ENCODE data around the gene KIFAP3.
A peak's percentile ranks its signal among the peaks of the same experiment; 100 is the strongest.

Gene KIFAP3

DNA sequence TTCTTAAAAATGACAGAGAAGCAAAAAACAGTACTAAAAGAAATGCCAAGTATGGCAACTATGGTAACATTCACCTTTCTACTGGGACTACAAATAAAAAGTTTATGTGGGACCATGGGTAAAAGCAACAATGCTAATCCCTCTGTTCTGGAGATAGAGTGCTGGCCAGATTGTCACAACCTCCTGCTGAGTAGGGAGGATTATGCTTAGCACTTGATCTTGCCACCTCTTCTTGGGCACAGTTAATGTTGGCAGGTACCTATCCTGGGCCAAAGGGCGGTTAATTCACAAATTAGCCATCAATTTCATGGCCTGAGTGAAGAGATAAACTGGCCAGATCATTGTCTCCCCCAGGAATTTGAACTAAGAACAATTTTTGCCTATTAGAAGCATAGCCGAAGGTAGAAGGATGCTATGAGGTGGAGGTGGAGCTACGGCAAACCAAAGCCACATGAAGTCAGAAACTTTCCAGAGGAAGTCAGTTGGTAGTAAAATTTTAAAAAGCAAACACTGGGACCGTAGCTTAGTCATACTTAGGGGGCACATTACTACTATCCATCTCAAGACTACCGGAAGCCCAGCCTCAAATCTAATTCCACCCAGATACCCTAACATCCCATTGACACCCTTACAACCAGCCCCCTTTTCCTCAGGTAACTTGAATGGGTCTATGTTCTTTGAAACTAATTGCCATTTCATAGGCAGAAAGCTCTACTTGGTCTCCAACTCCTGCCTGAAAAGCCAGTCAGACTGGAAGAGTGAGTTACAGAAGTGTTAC is 183.5 kb downstream of the KIFAP3 start:
- peak overlapping the region; percentile 95 for H3K27ac Mint-ChIP-seq
- peak overlapping the region; percentile 81 for H3K4me3 Mint-ChIP-seq
- H3K27me3 Mint-ChIP-seq (ENCODE audit: low read depth), result no peaks in the 10 kb centered on the region
- peaks cover 50% of the 10 kb centered on the region for H3K4me1 Mint-ChIP-seq (ENCODE audit: low read depth)
- peaks cover 28% of the 10 kb centered on the region for H3K36me3 Mint-ChIP-seq (ENCODE audit: low read depth)
- no peaks in the 10 kb centered on the region for H3K9me3 Mint-ChIP-seq
- peak; percentile 46 for DNase-seq (ENCODE audit: low spot score)

DNA sequence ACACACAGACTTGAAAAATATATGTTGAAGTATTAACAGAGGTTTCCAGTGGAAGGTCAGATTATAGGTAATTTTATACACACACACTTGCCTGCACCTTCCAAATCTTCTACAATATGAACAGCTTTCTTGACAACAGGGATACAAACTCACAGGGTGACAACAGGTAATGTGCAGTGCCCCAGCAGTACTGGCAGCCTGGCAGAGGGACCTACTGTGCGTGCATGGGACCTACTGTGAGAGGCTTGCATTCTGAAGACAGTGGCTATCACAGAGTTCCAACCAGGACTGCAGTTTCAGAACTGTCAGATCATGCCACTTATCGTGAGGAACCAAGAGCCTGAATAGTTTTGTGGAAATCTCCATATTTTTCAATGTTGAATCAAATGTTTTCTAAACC is 184.6 kb downstream of the KIFAP3 start:
- Mint-ChIP-seq H3K27me3 (ENCODE audit: low read depth) (no peaks in the 10 kb centered on the region), H3K4me1 (ENCODE audit: low read depth) (peaks cover 55% of the 10 kb centered on the region), H3K36me3 (ENCODE audit: low read depth) (peaks cover 36% of the 10 kb centered on the region), H3K27ac (no peak overlapping the region), H3K9me3 (no peaks in the 10 kb centered on the region), H3K4me3 (no peak overlapping the region)
- no peak for DNase-seq (ENCODE audit: low spot score)

- Mint-ChIP-seq H3K27ac (no peak overlapping the region), H3K27me3 (ENCODE audit: low read depth) (no peaks in the 10 kb centered on the region), H3K4me3 (no peak overlapping the region), H3K9me3 (no peaks in the 10 kb centered on the region), H3K4me1 (ENCODE audit: low read depth) (peaks cover 44% of the 10 kb centered on the region), H3K36me3 (ENCODE audit: low read depth) (peaks cover 45% of the 10 kb centered on the region)
- DNase-seq (ENCODE audit: low spot score), result no peak
Measured at GRCh38 chr1:169886931-169887330, 187.6 kb downstream of the KIFAP3 start.

- Mint-ChIP-seq H3K9me3 (no peaks in the 10 kb centered on the region), H3K27ac (no peak overlapping the region), H3K27me3 (ENCODE audit: low read depth) (no peaks in the 10 kb centered on the region), H3K36me3 (ENCODE audit: low read depth) (peaks cover 47% of the 10 kb centered on the region), H3K4me1 (ENCODE audit: low read depth) (peaks cover 43% of the 10 kb centered on the region), H3K4me3 (no peak overlapping the region)
- DNase-seq (ENCODE audit: low spot score), result no peak
Measured at GRCh38 chr1:169886422-169886821, 188.1 kb downstream of the KIFAP3 start.

DNA sequence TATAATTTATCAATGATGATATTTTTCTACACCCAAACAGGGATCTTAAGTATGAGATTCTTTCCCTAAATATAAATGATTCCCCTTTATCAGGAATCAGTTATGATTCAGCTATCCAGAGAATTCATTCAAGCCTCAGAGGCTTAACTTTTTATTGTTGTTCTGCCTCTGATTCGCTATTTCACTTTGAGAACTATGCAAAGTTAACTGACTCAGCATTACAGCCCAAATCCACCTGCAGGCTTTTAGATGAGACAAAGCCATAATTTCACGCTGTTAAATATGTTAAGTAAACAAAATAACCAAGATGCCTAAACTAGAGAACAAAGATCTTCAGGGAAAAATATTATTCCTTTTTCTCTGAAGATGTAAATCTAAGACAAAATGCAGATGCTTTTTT is 189.3 kb downstream of the KIFAP3 start:
- no peak overlapping the region for H3K4me3 Mint-ChIP-seq
- H3K27me3 Mint-ChIP-seq (ENCODE audit: low read depth), result no peaks in the 10 kb centered on the region
- peaks cover 33% of the 10 kb centered on the region for H3K4me1 Mint-ChIP-seq (ENCODE audit: low read depth)
- no peak for DNase-seq (ENCODE audit: low spot score)
- H3K27ac Mint-ChIP-seq, result no peak overlapping the region
- H3K9me3 Mint-ChIP-seq, result no peaks in the 10 kb centered on the region
- H3K36me3 Mint-ChIP-seq (ENCODE audit: low read depth), result peaks cover 45% of the 10 kb centered on the region

- DNase-seq (ENCODE audit: low spot score), result no peak
- peaks cover 29% of the 10 kb centered on the region for H3K4me1 Mint-ChIP-seq (ENCODE audit: low read depth)
- no peaks in the 10 kb centered on the region for H3K9me3 Mint-ChIP-seq
- H3K27ac Mint-ChIP-seq, result no peak overlapping the region
- peaks cover 42% of the 10 kb centered on the region for H3K36me3 Mint-ChIP-seq (ENCODE audit: low read depth)
- no peak overlapping the region for H3K4me3 Mint-ChIP-seq
- H3K27me3 Mint-ChIP-seq (ENCODE audit: low read depth), result no peaks in the 10 kb centered on the region
Measured at GRCh38 chr1:169884634-169885033, 189.9 kb downstream of the KIFAP3 start.

GRCh38 chr1:169882039-169882511 is 192.4 kb downstream of the KIFAP3 start:
- Mint-ChIP-seq H3K4me1 (ENCODE audit: low read depth) (peaks cover 20% of the 10 kb centered on the region), H3K9me3 (no peaks in the 10 kb centered on the region), H3K27me3 (ENCODE audit: low read depth) (no peaks in the 10 kb centered on the region), H3K27ac (no peak overlapping the region), H3K4me3 (no peak overlapping the region), H3K36me3 (ENCODE audit: low read depth) (peaks cover 41% of the 10 kb centered on the region)
- DNase-seq (ENCODE audit: low spot score), result no peak

DNA sequence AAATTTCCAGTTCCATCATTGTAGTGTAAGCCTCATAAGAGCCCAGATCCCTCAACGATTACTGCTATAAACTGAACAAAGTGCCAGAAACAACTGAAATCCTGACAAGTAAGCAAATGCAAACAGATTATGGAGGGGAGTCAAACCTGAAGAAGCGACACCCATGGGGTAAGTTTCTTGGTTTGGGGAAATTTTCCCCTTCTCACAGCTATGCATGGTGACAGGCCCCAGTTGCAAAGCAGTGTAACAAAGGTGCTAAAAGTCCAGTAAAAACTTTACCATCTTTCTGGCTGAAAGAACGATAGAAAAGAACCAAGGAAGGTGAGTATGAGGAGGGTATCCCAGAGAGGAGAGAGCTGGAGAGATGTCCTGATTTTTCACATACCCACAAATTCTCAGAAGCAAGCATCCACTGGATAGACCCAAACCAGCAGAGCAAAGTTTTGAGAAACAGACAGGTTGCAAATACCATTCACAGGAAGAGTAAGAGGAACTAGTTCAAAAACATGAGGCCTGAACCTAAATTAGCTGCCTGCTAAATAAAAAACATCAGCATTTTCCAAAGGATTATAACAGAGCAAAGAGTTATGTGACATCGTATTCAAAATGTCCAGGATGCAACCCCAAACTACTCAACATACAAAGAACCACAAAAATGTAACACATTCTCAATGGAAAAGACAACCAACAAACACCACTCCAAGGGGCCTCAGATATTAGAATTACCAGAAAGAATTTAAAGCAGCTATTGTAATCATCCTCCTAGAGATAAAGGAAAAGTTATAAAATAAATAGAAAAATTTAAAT is 195.3 kb downstream of the KIFAP3 start:
- Mint-ChIP-seq H3K4me3 (no peak overlapping the region), H3K9me3 (no peaks in the 10 kb centered on the region), H3K27ac (peak overlapping the region; percentile 46), H3K27me3 (ENCODE audit: low read depth) (no peaks in the 10 kb centered on the region), H3K4me1 (ENCODE audit: low read depth) (peaks cover 15% of the 10 kb centered on the region), H3K36me3 (ENCODE audit: low read depth) (peaks cover 40% of the 10 kb centered on the region)
- no peak for DNase-seq (ENCODE audit: low spot score)

GRCh38 chr1:169878498-169878897 is 196.0 kb downstream of the KIFAP3 start:
- Mint-ChIP-seq H3K4me1 (ENCODE audit: low read depth) (peaks cover 23% of the 10 kb centered on the region), H3K4me3 (no peak overlapping the region), H3K27ac (no peak overlapping the region), H3K36me3 (ENCODE audit: low read depth) (peaks cover 47% of the 10 kb centered on the region), H3K9me3 (no peaks in the 10 kb centered on the region), H3K27me3 (ENCODE audit: low read depth) (no peaks in the 10 kb centered on the region)
- DNase-seq (ENCODE audit: low spot score), result no peak

- no peak for DNase-seq (ENCODE audit: low spot score)
- Mint-ChIP-seq H3K4me3 (no peak overlapping the region), H3K27ac (no peak overlapping the region), H3K36me3 (ENCODE audit: low read depth) (peaks cover 49% of the 10 kb centered on the region), H3K4me1 (ENCODE audit: low read depth) (peaks cover 22% of the 10 kb centered on the region), H3K9me3 (peaks cover 4% of the 10 kb centered on the region), H3K27me3 (ENCODE audit: low read depth) (no peaks in the 10 kb centered on the region)
Measured at GRCh38 chr1:169877800-169878491, 196.5 kb downstream of the KIFAP3 start.

DNA sequence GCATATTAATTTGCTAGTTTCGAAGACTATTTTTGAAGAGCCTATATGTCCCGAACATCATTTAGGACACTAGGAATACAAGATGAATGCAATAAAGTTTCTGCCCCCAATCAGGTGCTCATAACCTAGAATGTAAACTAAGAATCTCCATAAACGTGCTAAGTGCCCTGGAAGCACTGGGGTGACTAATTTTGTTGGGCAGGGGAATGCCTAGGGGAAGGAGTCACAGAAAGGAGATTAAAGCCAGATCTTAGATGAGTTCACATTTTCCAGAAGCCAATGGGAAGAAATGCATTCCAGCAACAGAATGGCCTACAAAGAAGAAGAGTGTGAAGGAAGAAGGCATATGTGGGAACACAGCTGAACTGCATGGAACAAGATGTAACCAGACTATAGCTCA is 200.3 kb downstream of the KIFAP3 start:
- DNase-seq (ENCODE audit: low spot score), result no peak
- Mint-ChIP-seq H3K4me3 (no peak overlapping the region), H3K27me3 (ENCODE audit: low read depth) (no peaks in the 10 kb centered on the region), H3K36me3 (ENCODE audit: low read depth) (peaks cover 75% of the 10 kb centered on the region), H3K4me1 (ENCODE audit: low read depth) (peaks cover 15% of the 10 kb centered on the region), H3K9me3 (peaks cover 12% of the 10 kb centered on the region), H3K27ac (no peak overlapping the region)

DNA sequence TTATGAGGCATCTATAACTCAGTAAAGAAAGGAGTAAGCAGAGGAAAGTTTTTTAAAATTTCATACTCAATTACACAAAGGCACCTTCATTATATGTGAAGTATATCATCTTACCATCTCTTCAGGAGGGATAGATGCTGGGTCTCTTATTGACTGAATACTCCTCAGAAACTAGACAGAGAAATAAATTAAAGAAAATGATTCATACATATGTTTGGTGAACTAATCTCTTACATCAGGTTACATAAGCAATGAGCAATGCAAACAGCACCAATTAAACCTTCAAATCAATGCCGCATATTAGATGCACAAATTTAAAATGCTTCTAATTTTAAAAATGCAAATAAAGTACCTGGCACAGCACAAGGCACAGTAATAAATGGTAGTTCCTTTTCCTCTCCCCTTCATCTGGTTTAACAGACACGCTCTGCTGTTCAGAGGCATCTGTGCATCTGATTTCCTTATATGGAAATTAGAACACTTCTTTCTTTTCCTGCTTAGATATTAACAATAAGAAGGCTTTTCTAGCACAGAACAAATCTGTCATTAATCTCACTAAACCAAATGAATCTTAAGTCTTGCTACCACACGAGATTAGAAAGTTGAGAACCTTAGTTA is 200.8 kb downstream of the KIFAP3 start:
- H3K4me1 Mint-ChIP-seq (ENCODE audit: low read depth), result peaks cover 13% of the 10 kb centered on the region
- H3K36me3 Mint-ChIP-seq (ENCODE audit: low read depth), result peaks cover 73% of the 10 kb centered on the region
- no peak overlapping the region for H3K4me3 Mint-ChIP-seq
- peak overlapping the region; percentile 40 for H3K27ac Mint-ChIP-seq
- H3K9me3 Mint-ChIP-seq, result peaks cover 12% of the 10 kb centered on the region
- H3K27me3 Mint-ChIP-seq (ENCODE audit: low read depth), result no peaks in the 10 kb centered on the region
- DNase-seq (ENCODE audit: low spot score), result no peak

- DNase-seq (ENCODE audit: low spot score), result no peak
- Mint-ChIP-seq H3K27me3 (ENCODE audit: low read depth) (no peaks in the 10 kb centered on the region), H3K9me3 (peaks cover 12% of the 10 kb centered on the region), H3K27ac (no peak overlapping the region), H3K4me3 (no peak overlapping the region), H3K36me3 (ENCODE audit: low read depth) (peaks cover 74% of the 10 kb centered on the region), H3K4me1 (ENCODE audit: low read depth) (peaks cover 12% of the 10 kb centered on the region)
Measured at GRCh38 chr1:169872906-169873305, 201.6 kb downstream of the KIFAP3 start.
